ENCODE measurements around the gene GLYATL3.
"Not testable (repeated sequence)": the region's sequence is repeated elsewhere in the genome, so short reads cannot be mapped to it uniquely, and the experiment has no call there.

GLYATL3 gene

DNA sequence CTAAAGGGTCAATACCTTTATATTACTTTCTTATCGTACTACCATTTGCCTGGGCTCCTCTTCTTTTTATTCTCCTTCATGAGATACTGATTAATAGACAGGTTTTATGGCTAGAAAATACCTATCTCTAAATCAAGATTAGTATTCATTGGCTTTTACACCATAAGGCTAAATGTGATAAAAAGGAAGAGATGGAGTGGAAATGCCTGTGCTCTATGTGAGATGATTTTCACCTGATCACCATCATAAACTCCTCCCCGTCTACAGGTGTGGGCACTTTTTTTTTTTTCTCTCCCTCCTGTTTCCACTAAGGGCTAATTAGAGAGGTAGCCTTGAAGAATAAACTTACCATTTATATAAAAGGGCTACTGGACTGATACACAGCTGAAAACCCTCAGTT, at the start of gene GLYATL3:
Gene GLYATL3 (plus strand): TSS at position 301 of the 400 bp plus-strand sequence. CDS start 12,068 bp downstream, outside the sequence.
- no peak for DNase-seq (ENCODE audit: low spot score)

DNA sequence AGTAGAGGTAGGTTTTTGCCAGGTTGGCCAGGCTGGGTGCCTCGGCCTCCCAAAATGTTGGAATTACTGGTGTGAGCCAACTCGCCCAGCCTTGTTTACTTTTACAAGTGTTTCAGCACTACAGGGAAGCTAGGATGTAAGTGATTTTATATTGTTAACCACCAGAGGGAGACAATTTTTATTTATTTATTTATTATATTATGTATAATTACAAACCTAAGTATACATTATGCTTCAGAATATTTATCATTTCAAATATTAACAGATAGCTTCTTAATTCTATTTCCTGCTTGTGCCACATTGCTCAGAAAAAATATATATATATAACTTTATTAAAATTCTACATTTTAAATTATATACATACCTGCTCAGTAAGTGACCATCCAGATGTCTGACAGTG, 46.5 kb upstream of the GLYATL3 start:
- DNase-seq (ENCODE audit: low spot score), result peak; percentile 7

DNA sequence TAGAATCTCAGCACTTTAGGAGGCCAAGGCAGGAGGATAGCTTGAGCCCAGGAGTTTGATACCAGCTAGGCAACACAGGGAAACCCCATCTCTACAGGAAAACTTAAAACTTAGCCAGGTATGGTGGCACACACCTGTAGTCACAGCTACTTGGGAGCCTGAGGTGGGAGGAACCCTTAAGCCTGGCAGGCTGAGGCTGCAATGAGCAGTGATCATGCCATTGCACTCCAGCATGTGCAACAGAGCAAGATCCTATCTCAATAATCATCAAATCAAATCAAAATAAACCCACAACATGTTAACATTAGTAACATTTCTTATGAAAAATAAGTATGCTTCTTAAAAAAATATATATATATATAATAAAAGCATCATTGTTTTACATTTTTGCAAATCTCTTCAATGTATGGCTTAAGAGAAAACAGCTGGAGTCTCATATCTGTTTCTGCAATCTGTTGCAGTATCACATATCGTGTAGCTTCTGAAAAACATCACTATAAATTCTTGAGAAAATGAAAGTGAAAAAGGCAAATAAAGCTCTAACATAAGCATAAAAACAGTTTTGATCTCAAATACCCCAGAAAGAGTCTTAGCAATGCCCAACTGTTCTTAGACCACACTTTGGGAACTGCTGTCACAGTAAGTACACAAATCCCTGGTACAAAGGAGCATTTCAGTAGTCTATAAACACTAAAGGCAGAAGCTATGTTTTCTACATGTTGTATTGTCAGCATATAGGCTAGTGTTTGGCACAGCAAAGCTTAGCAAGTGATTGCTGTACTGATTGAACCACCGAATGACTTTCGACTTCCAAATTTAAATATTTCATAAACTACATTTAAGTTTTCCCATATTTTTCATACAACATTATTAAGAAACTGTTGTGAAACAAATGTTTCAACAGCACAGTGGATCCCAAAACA, 44.7 kb upstream of the GLYATL3 start:
- DNase-seq (ENCODE audit: low spot score), result no peak

DNA sequence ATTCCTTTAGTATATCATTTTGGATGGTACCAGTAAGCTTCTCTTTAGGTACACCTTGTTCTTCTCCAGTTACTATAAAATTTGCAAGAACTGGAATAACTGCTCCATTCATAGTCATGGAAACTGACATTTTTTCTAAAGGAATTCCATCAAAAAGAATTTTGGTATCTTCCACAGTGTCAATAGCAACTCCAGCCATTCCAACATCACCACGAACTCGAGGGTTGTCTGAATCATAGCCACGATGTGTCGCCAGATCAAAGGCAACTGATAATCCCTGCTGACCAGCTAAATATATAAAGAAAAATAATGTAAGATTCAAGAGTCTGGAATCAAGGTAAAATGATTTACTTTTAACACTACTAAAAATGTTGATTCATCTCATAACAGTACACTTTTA, 42.0 kb upstream of the GLYATL3 start:
- DNase-seq (ENCODE audit: low spot score), result no peak

GRCh38 chr6:49462071-49462470, 37.7 kb upstream of the GLYATL3 start:
- DNase-seq (ENCODE audit: low spot score), result no peak

DNA sequence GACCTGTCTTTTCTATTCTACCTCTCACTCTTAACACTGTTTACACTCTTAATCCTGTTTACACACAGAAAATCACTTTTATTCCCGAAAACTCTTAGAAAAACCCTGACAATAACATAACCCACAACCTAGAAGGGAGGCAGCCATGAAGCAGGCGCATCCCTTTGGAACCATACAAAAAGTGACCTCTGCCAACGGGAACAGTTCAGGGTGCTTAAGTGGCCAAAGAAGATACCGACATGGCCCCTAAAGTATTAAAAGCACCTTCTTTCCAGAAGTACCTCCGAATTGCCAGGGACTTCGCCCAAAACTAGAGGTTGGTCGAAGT, 37.2 kb upstream of the GLYATL3 start:
- no peak for DNase-seq (ENCODE audit: low spot score)

DNA sequence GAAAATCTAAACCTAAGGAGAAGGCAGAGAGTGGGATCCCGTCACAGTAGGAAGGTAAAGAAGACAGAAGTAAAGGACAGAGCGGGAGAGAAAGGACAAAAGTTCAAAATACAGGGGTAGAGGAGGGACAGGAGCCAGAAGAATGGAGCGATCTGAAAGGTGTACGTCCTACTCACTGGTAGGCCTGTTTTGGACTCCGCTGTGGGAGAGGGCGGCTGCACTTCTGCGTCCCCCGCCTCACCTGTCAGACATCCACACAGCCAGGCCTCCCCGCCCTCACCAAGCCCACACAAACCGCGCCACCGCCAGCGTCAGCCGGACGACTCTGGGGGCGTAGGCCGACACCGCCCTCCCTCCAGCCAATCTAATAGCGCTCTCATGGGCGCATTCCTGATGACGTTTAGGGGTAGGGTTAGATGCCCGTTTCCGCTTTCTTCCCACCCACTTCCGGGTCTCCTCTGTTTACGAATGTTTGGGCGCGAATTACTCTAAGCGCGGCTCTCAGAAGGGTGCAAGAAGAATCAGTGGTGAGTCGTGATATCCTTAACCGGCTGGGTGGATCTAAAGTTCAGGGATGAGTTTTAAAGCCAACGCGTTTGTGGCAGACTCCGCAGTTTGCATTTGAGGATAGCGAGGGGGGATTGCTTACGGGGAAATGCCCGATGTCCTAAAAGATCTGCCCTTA, 36.7 kb upstream of the GLYATL3 start, which contains the start of the genes CENPQ and MMUT:
Gene CENPQ (plus strand): TSS at position 444 of the 685 bp plus-strand sequence. CDS start 6,807 bp downstream, outside the sequence.
Gene MMUT (minus strand): TSS at position 327 of the 685 bp plus-strand sequence. CDS start 3,787 bp downstream, outside the sequence.
- peak; percentile 97 for DNase-seq (ENCODE audit: low spot score)

DNA sequence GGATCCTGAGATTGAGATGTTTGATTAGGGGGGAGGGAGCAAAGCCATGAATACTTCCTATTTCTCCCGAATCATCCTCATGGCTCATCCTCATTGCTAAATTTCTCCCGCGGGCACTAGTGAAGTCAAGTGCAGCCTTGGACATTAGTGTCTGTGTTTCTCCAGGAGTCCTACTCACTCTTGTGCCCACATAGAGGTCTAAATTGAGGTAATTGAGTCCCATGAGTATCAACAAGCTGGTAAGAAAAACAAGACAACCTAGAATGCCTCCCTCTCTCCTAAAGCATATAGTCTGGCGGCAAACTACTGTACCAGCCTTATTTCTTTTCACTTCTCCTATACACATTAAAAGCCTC, 36.1 kb upstream of the GLYATL3 start:
- DNase-seq (ENCODE audit: low spot score), result no peak

GRCh38 chr6:49464691-49465090, 35.0 kb upstream of the GLYATL3 start:
- DNase-seq (ENCODE audit: low spot score), result no peak

GRCh38 chr6:49468042-49468441, 31.7 kb upstream of the GLYATL3 start:
- no peak for DNase-seq (ENCODE audit: low spot score)

GRCh38 chr6:49476564-49476963, 23.2 kb upstream of the GLYATL3 start:
- DNase-seq (ENCODE audit: low spot score), result not testable (repeated sequence)

DNA sequence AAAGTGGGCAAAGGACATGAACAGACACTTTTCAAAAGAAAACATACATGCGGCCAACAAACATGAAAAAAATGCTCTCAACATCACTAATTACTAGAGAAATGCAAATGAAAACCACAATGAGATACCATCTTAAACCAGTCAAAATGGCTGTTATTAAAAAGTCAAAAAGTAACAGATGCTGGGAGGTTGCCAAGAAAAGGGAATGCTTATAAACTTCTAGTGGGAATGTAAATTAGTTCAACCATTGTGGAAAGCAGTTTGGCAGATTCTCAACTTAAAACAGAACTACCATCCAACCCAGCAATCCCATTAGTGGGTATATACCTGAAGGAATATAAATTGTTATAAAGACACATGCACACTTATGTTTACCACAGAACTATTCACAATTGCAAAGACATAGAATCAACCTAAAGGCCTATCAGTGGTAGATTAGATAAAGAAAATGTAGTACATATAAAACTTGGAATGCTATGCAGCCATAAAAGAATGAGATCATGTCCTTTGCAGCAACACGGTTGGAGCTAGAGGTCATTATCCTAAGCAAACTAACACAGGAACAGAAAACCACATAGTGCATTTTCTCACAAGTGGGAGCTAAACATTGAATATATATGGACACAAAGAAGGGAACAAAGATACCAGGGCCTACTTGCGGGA, 20.3 kb upstream of the GLYATL3 start:
- DNase-seq (ENCODE audit: low spot score), result no peak

GRCh38 chr6:49481846-49482245, 17.9 kb upstream of the GLYATL3 start:
- not testable (repeated sequence) for DNase-seq (ENCODE audit: low spot score)

DNA sequence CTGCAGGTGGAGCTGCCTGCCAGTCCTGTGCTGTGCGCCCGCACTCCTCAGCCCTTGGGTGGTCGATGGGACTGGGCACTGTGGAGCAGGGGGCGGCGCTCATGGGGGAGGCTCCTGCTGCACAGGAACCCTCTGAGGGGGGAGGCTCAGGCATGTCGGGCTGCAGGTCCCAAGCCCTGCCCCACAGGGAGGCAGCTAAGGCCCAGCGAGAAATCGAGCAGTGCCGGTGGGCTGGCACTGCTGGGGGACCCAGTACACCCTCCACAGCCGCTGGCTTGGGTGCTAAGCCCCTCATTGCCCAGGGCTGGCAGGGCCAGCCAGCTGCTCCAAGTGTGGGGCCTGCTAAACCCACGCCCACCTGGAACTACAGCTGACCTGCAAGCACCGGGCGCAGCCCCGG, 16.3 kb upstream of the GLYATL3 start:
- DNase-seq (ENCODE audit: low spot score), result not testable (repeated sequence)

- DNase-seq (ENCODE audit: low spot score), result no peak
Observed at GRCh38 chr6:49490633-49491032, 9.1 kb upstream of the GLYATL3 start.

DNA sequence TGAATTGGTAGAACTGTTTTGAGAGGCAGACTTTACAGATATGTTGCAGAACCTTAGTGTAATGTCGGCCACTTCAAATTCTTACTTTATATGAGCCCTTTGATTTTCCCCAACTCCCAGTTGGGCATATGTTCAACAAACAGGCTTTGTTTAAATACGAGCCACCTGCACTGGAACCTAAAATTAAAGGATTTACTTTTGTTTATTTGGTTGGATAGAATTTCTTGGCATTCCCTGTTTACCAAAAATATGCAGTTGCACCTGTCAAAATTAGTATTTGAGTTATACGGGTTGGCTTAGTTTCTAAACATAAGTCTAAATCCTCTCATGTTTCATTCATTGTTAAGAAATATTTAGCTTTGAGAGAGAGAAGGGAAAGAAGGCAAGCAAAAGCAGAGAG, 2.4 kb upstream of the GLYATL3 start:
- DNase-seq (ENCODE audit: low spot score), result no peak

GRCh38 chr6:49499126-49499525, 597 bp upstream of the GLYATL3 start:
- DNase-seq (ENCODE audit: low spot score), result no peak

DNA sequence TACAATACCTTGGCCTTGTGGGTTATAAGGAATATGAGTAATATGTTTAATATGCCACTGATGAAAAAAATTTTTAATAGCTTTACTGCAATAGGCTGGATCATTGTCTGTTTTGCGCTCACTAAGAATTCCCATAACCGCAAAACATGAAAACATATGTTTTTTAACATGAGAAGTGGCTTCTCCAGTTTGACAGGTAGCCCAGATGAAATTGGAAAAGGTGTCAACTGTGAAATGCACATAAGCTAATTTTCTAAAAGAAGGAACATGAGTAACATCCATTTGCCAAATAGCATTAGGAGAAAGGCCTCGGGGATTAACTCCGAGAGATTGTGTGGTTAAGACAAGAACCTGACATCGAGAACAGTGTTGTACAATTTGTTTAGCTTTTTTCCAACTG, 4.9 kb downstream of the GLYATL3 start:
- DNase-seq (ENCODE audit: low spot score), result no peak

DNA sequence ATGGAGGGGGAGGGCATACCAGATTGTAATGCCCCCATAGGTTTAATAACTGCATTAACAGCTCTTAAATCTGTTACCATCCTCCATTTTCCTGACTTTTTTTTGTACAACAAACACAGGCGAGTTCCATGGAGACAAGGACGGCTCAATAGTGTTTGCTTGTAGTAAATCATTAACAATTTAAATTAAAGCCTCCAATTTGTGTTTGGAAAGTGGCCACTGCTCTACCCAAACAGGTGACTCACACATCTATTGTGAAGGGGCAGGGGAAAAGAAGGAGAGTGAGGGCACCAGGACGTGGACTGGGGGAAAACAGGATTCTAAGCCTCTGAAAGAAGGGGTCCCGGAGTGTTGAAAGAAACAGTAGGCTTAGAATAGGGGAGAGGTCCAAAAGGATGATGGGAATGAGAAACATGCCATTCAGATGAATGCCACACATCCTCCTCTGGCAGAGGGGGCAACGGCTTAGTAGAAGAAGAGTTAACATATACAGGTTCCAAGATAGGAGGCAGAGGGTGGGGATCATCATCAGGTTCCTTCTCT, 6.9 kb downstream of the GLYATL3 start:
- DNase-seq (ENCODE audit: low spot score), result no peak

GRCh38 chr6:49509342-49509741, 9.6 kb downstream of the GLYATL3 start:
- DNase-seq (ENCODE audit: low spot score), result no peak

GRCh38 chr6:49513153-49513989, 13.6 kb downstream of the GLYATL3 start:
- DNase-seq (ENCODE audit: low spot score), result no peak

Data from AG08395 (cell line).